ENCODE measurements around the gene PRRC2A.

PRRC2A gene

GRCh38 chr6:31578184-31579118 is 42.1 kb upstream of the PRRC2A start:
- Histone ChIP-seq H3K36me3 (ENCODE audit: control insufficient read depth in 1 of 2, insufficient read depth in 2 of 2, low read length in 2 of 2) (no peaks in the 10 kb centered on the region), H3K27me3 (ENCODE audit: low read depth, low read length) (no peaks in the 10 kb centered on the region), H3K27ac (ENCODE audit: low read length) (no peak overlapping the region), H3K4me3 (ENCODE audit: low read depth in 1 of 2, low read length in 2 of 2) (no peak overlapping the region), H3K4me1 (ENCODE audit: control insufficient read depth in 1 of 2, insufficient read depth in 2 of 2, low read length in 2 of 2) (peaks cover 0 to 17% of the 10 kb centered on the region in 2 donors), H3K9me3 (ENCODE audit: control insufficient read depth in 1 of 2, low read length in 2 of 2) (no peaks in the 10 kb centered on the region)

GRCh38 chr6:31579119-31579505 is 41.4 kb upstream of the PRRC2A start:
- Histone ChIP-seq H3K4me1 (ENCODE audit: control insufficient read depth in 1 of 2, insufficient read depth in 2 of 2, low read length in 2 of 2) (peaks cover 0 to 17% of the 10 kb centered on the region in 2 donors), H3K4me3 (ENCODE audit: low read depth in 1 of 2, low read length in 2 of 2) (no peak overlapping the region), H3K27ac (ENCODE audit: low read length) (no peak overlapping the region), H3K9me3 (ENCODE audit: control insufficient read depth in 1 of 2, low read length in 2 of 2) (no peaks in the 10 kb centered on the region), H3K27me3 (ENCODE audit: low read depth, low read length) (no peaks in the 10 kb centered on the region), H3K36me3 (ENCODE audit: control insufficient read depth in 1 of 2, insufficient read depth in 2 of 2, low read length in 2 of 2) (no peaks in the 10 kb centered on the region)

- Histone ChIP-seq H3K27ac (ENCODE audit: low read length) (no peak overlapping the region), H3K9me3 (ENCODE audit: control insufficient read depth in 1 of 2, low read length in 2 of 2) (no peaks in the 10 kb centered on the region), H3K27me3 (ENCODE audit: low read depth, low read length) (no peaks in the 10 kb centered on the region), H3K4me1 (ENCODE audit: control insufficient read depth in 1 of 2, insufficient read depth in 2 of 2, low read length in 2 of 2) (peaks cover 0 to 17% of the 10 kb centered on the region in 2 donors), H3K4me3 (ENCODE audit: low read depth in 1 of 2, low read length in 2 of 2) (peak overlapping the region; percentile 83 to 86), H3K36me3 (ENCODE audit: control insufficient read depth in 1 of 2, insufficient read depth in 2 of 2, low read length in 2 of 2) (no peaks in the 10 kb centered on the region)
Observed at GRCh38 chr6:31579546-31580437, 40.7 kb upstream of the PRRC2A start.

GRCh38 chr6:31580438-31580740 is 40.1 kb upstream of the PRRC2A start:
- H3K4me3 ChIP-seq (ENCODE audit: low read depth in 1 of 2, low read length in 2 of 2) = peak overlapping the region; percentile 83 to 86
- H3K9me3 ChIP-seq (ENCODE audit: control insufficient read depth in 1 of 2, low read length in 2 of 2) = no peaks in the 10 kb centered on the region
- no peaks in the 10 kb centered on the region for H3K36me3 ChIP-seq (ENCODE audit: control insufficient read depth in 1 of 2, insufficient read depth in 2 of 2, low read length in 2 of 2)
- H3K4me1 ChIP-seq (ENCODE audit: control insufficient read depth in 1 of 2, insufficient read depth in 2 of 2, low read length in 2 of 2) = peaks cover 0 to 17% of the 10 kb centered on the region in 2 donors
- peak overlapping the region; percentile 65 for H3K27ac ChIP-seq (ENCODE audit: low read length)
- no peaks in the 10 kb centered on the region for H3K27me3 ChIP-seq (ENCODE audit: low read depth, low read length)

- Histone ChIP-seq H3K27me3 (ENCODE audit: low read depth, low read length) (no peaks in the 10 kb centered on the region), H3K4me1 (ENCODE audit: control insufficient read depth in 1 of 2, insufficient read depth in 2 of 2, low read length in 2 of 2) (peaks cover 0 to 17% of the 10 kb centered on the region in 2 donors), H3K4me3 (ENCODE audit: low read depth in 1 of 2, low read length in 2 of 2) (peak overlapping the region; percentile 83 to 86), H3K9me3 (ENCODE audit: control insufficient read depth in 1 of 2, low read length in 2 of 2) (no peaks in the 10 kb centered on the region), H3K27ac (ENCODE audit: low read length) (peak overlapping the region; percentile 65), H3K36me3 (ENCODE audit: control insufficient read depth in 1 of 2, insufficient read depth in 2 of 2, low read length in 2 of 2) (no peaks in the 10 kb centered on the region)
Observed at GRCh38 chr6:31580807-31581433, 39.6 kb upstream of the PRRC2A start.

GRCh38 chr6:31581434-31582229 is 38.9 kb upstream of the PRRC2A start:
- Histone ChIP-seq H3K4me3 (ENCODE audit: low read depth in 1 of 2, low read length in 2 of 2) (peak overlapping the region; percentile 83 to 86), H3K9me3 (ENCODE audit: control insufficient read depth in 1 of 2, low read length in 2 of 2) (no peaks in the 10 kb centered on the region), H3K4me1 (ENCODE audit: control insufficient read depth in 1 of 2, insufficient read depth in 2 of 2, low read length in 2 of 2) (peaks cover 0 to 17% of the 10 kb centered on the region in 2 donors), H3K27me3 (ENCODE audit: low read depth, low read length) (no peaks in the 10 kb centered on the region), H3K27ac (ENCODE audit: low read length) (peak overlapping the region; percentile 65), H3K36me3 (ENCODE audit: control insufficient read depth in 1 of 2, insufficient read depth in 2 of 2, low read length in 2 of 2) (no peaks in the 10 kb centered on the region)

GRCh38 chr6:31582230-31582643 is 38.3 kb upstream of the PRRC2A start, which contains the start of gene LTB:
LTB (minus strand) TSS chr6:31582424; CDS start chr6:31582417, 7 bp downstream.
- peaks cover 0 to 23% of the 10 kb centered on the region in 2 donors for H3K4me1 ChIP-seq (ENCODE audit: control insufficient read depth in 1 of 2, insufficient read depth in 2 of 2, low read length in 2 of 2)

GRCh38 chr6:31585491-31585890 is 35.0 kb upstream of the PRRC2A start:
- Histone ChIP-seq H3K36me3 (ENCODE audit: control insufficient read depth in 1 of 2, insufficient read depth in 2 of 2, low read length in 2 of 2) (no peaks in the 10 kb centered on the region), H3K27ac (ENCODE audit: low read length) (no peak overlapping the region), H3K4me1 (ENCODE audit: control insufficient read depth in 1 of 2, insufficient read depth in 2 of 2, low read length in 2 of 2) (peaks cover 0 to 20% of the 10 kb centered on the region in 2 donors), H3K9me3 (ENCODE audit: control insufficient read depth in 1 of 2, low read length in 2 of 2) (no peaks in the 10 kb centered on the region), H3K4me3 (ENCODE audit: low read depth in 1 of 2, low read length in 2 of 2) (no peak overlapping the region), H3K27me3 (ENCODE audit: low read depth, low read length) (no peaks in the 10 kb centered on the region)

More at GRCh38 chr6:31582230-31582643, 38.3 kb upstream of the PRRC2A start, which contains the start of gene LTB:
- Histone ChIP-seq H3K4me3 (ENCODE audit: low read depth in 1 of 2, low read length in 2 of 2) (peak within 1 kb of the TSS; percentile 83 to 86), H3K9me3 (ENCODE audit: control insufficient read depth in 1 of 2, low read length in 2 of 2) (no peaks in the 10 kb centered on the region), H3K36me3 (ENCODE audit: control insufficient read depth in 1 of 2, insufficient read depth in 2 of 2, low read length in 2 of 2) (no peaks in the 10 kb centered on the region), H3K27ac (ENCODE audit: low read length) (peak within 1 kb of the TSS; percentile 65), H3K27me3 (ENCODE audit: low read depth, low read length) (no peaks in the 10 kb centered on the region)

- H3K27ac ChIP-seq (ENCODE audit: low read length) = no peak within 1 kb of the TSS
- no peaks in the 10 kb centered on the region for H3K27me3 ChIP-seq (ENCODE audit: low read depth, low read length)
- peaks cover 0 to 18% of the 10 kb centered on the region in 2 donors for H3K4me1 ChIP-seq (ENCODE audit: control insufficient read depth in 1 of 2, insufficient read depth in 2 of 2, low read length in 2 of 2)
- H3K9me3 ChIP-seq (ENCODE audit: control insufficient read depth in 1 of 2, low read length in 2 of 2) = no peaks in the 10 kb centered on the region
- H3K4me3 ChIP-seq (ENCODE audit: low read depth in 1 of 2, low read length in 2 of 2) = peak within 1 kb of the TSS in 1 of 2 donors; percentile 42
- H3K36me3 ChIP-seq (ENCODE audit: control insufficient read depth in 1 of 2, insufficient read depth in 2 of 2, low read length in 2 of 2) = no peaks in the 10 kb centered on the region
Observed at GRCh38 chr6:31586008-31586407, 34.5 kb upstream of the PRRC2A start, which contains the start of gene LST1. LST1 (plus strand) TSS chr6:31586277; CDS start chr6:31587300, 1,023 bp downstream.

- H3K4me1 ChIP-seq (ENCODE audit: control insufficient read depth in 1 of 2, insufficient read depth in 2 of 2, low read length in 2 of 2) = peaks cover 0 to 15% of the 10 kb centered on the region in 2 donors
- H3K36me3 ChIP-seq (ENCODE audit: control insufficient read depth in 1 of 2, insufficient read depth in 2 of 2, low read length in 2 of 2) = no peaks in the 10 kb centered on the region
- peak overlapping the region in 1 of 2 donors; percentile 42 for H3K4me3 ChIP-seq (ENCODE audit: low read depth in 1 of 2, low read length in 2 of 2)
- no peaks in the 10 kb centered on the region for H3K9me3 ChIP-seq (ENCODE audit: control insufficient read depth in 1 of 2, low read length in 2 of 2)
- H3K27ac ChIP-seq (ENCODE audit: low read length) = no peak overlapping the region
- H3K27me3 ChIP-seq (ENCODE audit: low read depth, low read length) = no peaks in the 10 kb centered on the region
Observed at GRCh38 chr6:31586599-31587281, 33.8 kb upstream of the PRRC2A start.
